Thoracic aorta (tissue), 2 donors: ENCODE results near the gene DCAF12L1. TPM values are rescaled to one million over a fixed set of nuclear protein-coding genes. Genes with fewer than 3 reads are reported as not detected.

Source experiments
- ATAC-seq: fragments of 150-250 bp; one replicate; pipeline ENCODE4 v1.8.0; 2017; ENCODE audit warnings: low read depth; ENCODE audit not compliant: insufficient number of reproducible peaks, low FRiP score
- DNase-seq: peaks from one replicate; pipeline ENCODE4 v3.0.0-alpha.2; 2020; ENCODE audit warnings: low spot score
- H3K27ac ChIP-seq, 2 donors: fragments of 200-600 bp; sonication (generic); 1 replicate in 1 of 2; 2 replicates in 1 of 2; pipeline ENCODE4 v1.5.1; 2016; ENCODE audit warnings: mild to moderate bottlenecking in 2 of 2, moderate library complexity in 2 of 2
- H3K27me3 ChIP-seq: fragments of 200-600 bp; sonication (generic); replicated peaks from 2 replicates; pipeline ENCODE4 v1.6.0; 2016; ENCODE audit warnings: mild to moderate bottlenecking; ENCODE audit not compliant: insufficient read depth
- H3K36me3 ChIP-seq: fragments of 200-600 bp; sonication (generic); one replicate; pipeline ENCODE4 v1.5.1; 2016
- H3K4me1 ChIP-seq, 2 donors: fragments of 200-600 bp; sonication (generic); 1 replicate in 1 of 2; 2 replicates in 1 of 2; pipeline versions ENCODE4 v1.5.1 to v1.6.0; 2016; ENCODE audit warnings: low read depth in 2 of 2, mild to moderate bottlenecking in 1 of 2; ENCODE audit not compliant: control insufficient read depth in 1 of 2
- H3K4me3 ChIP-seq: fragments of 200-600 bp; sonication (generic); 2 replicates; pipeline ENCODE4 v1.5.1; 2016; ENCODE audit warnings: mild to moderate bottlenecking
- H3K9me3 ChIP-seq: fragments of 200-600 bp; sonication (generic); 2 replicates; pipeline ENCODE4 v1.5.1; 2016
- CTCF ChIP-seq: fragments of 200-600 bp; sonication (generic); IDR thresholded peaks from one replicate; pipeline ENCODE4 v1.5.1; 2019; ENCODE audit warnings: antibody characterized with exemption
- total RNA-seq, 2 donors: library from RNA; depleted of rRNA; stranded (reverse); fragments of >200 nt; gene quantifications; one replicate each; pipeline versions ENCODE4 v1.1.0 to v1.2.3, GENCODE V29; 2016

DCAF12L1 gene
- total RNA-seq, 2 donors from 2014 or later: 0.27 to 0.49 TPM

GRCh38 chrX:126551306-126551705, 1.3 kb downstream of the DCAF12L1 start:
- Histone ChIP-seq H3K4me3 (no peak overlapping the region), H3K27ac (no peak overlapping the region), H3K36me3 (no peaks in the 10 kb centered on the region), H3K9me3 (no peaks in the 10 kb centered on the region), H3K27me3 (no peaks in the 10 kb centered on the region), H3K4me1 (no peaks in the 10 kb centered on the region)
- no peak for TF ChIP-seq CTCF
- DNase-seq: no peak
- no peak for ATAC-seq

- Histone ChIP-seq H3K36me3 (no peaks in the 10 kb centered on the region), H3K4me3 (no peak overlapping the region), H3K27ac (no peak overlapping the region), H3K4me1 (no peaks in the 10 kb centered on the region), H3K9me3 (no peaks in the 10 kb centered on the region), H3K27me3 (no peaks in the 10 kb centered on the region)
- DNase-seq (no peak), ATAC-seq (no peak)
- no peak for TF ChIP-seq CTCF
These were observed 1.8 kb downstream of the DCAF12L1 start for GRCh38 chrX:126550816-126551215.

- no peaks in the 10 kb centered on the region for H3K4me1 ChIP-seq
- DNase-seq (no peak), ATAC-seq (no peak)
- H3K36me3 ChIP-seq: no peaks in the 10 kb centered on the region
- H3K27ac ChIP-seq: no peak overlapping the region
- H3K27me3 ChIP-seq: no peaks in the 10 kb centered on the region
- H3K4me3 ChIP-seq: no peak overlapping the region
- H3K9me3 ChIP-seq: no peaks in the 10 kb centered on the region
- TF ChIP-seq CTCF: no peak
These were observed 42.7 kb downstream of the DCAF12L1 start for GRCh38 chrX:126509923-126510322.
